Measurements from ENCODE around the gene CPB2.

Gene CPB2

DNA sequence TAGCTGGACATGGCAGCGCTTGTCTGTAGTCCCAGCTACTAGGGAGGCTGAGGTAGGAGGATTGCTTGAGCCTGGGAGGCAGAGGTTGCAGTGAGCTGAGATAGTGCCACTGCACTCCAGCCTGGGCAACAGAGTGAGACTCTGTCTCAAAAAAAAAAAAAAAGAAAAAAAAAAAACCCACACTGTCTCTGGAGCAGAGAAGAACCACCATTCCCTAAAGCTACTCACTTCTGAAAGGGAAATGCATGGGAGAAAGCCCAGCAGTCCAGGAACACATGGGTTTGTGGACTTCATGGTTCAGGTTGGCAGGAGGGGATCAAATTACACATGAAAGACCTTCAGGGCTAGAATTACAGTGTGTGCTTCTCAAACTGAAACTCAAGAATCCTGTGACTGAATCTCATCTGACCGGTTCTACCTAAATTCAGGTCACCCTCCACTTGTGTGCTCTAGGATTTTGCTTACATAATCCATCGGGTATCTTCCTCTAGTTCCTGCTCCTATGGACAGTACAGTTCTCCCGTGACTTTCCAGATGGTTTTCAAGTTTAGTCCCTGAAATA lies 30.2 kb upstream of the CPB2 start:
- H3K27ac ChIP-seq, result peak overlapping the region; percentile 99
- TF ChIP-seq ZFX (IDR thresholded peaks at IDR 0.05; ENCODE audit: borderline replicate concordance) (no peak), CTCF (IDR thresholded peaks at IDR 0.05) (no peak)

- H3K27ac ChIP-seq, result peak overlapping the region; percentile 99
- TF ChIP-seq CTCF (IDR thresholded peaks at IDR 0.05), result no peak
Observed at GRCh38 chr13:46134494-46134893, 29.7 kb upstream of the CPB2 start.

- no peak for TF ChIP-seq CTCF (IDR thresholded peaks at IDR 0.05)
- TF ChIP-seq ZFX (IDR thresholded peaks at IDR 0.05; ENCODE audit: borderline replicate concordance), result no peak
- no peak overlapping the region for H3K27ac ChIP-seq
Observed at GRCh38 chr13:46132109-46132508, 27.3 kb upstream of the CPB2 start.

DNA sequence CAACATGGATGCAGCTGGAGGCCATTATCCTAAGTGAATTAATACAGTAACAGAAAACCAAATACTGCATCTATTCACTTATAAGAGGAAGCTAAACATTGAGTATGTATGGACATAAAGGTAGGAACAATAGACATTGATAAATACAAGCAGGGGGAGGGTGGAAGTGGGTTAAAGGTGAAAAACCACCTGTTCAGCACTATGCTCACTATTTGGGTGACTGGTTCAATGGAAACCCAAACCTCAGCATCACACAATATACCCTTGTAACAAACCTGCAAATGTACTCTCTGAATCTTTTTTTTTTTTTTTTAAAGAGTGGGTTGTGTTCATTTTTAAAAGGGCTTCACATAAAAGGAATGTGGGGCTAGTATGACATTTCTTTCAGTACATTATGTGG lies 26.9 kb upstream of the CPB2 start:
- no peak overlapping the region for H3K27ac ChIP-seq
- TF ChIP-seq ZFX (IDR thresholded peaks at IDR 0.05; ENCODE audit: borderline replicate concordance), result no peak
- no peak for TF ChIP-seq CTCF (IDR thresholded peaks at IDR 0.05)

GRCh38 chr13:46129955-46130618 lies 25.3 kb upstream of the CPB2 start:
- no peak overlapping the region for H3K27ac ChIP-seq
- TF ChIP-seq ZFX (IDR thresholded peaks at IDR 0.05; ENCODE audit: borderline replicate concordance), result no peak
- TF ChIP-seq CTCF (IDR thresholded peaks at IDR 0.05), result no peak

- TF ChIP-seq ZFX (IDR thresholded peaks at IDR 0.05; ENCODE audit: borderline replicate concordance) (no peak), CTCF (IDR thresholded peaks at IDR 0.05) (no peak)
- no peak overlapping the region for H3K27ac ChIP-seq
Observed at GRCh38 chr13:46129124-46129523, 24.3 kb upstream of the CPB2 start.

DNA sequence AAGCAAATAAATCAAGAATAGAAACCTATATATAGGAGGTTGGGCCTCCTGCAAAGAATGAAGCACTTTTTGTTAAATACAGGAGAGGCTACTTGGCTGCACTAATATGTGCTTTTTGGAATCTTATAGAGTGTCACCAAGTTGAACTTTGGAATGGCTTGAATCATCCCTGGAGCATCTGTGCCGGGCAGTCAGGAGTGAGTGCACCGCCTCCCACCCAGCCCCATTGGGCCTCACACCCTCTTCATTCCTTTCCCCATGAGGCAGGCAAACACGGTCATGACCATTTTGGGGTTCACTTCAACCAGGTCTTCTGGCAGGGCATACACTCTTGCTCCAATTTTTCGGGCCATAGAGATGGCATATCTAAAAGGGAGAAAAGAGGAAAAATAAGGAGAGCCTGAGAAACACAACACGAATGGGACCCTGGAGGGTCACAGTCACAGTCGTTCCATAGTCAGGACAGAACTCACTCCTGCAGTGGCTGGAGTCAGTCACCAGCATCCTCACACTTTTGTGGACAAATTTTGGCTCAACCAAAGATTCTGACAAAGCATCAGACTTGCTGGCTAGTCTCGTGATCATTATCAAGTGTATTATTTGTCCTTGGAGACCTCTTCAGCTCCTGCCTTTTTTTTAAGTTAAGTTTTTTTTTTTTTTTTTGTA lies 22.7 kb upstream of the CPB2 start:
- H3K27ac ChIP-seq, result no peak overlapping the region

More for the DNA sequence above, 22.7 kb upstream of the CPB2 start:
- TF ChIP-seq CTCF (IDR thresholded peaks at IDR 0.05) (no peak), ZFX (IDR thresholded peaks at IDR 0.05; ENCODE audit: borderline replicate concordance) (no peak)

All from 22Rv1 (cell line).